K562 (cell line): ENCODE data around the gene ECPAS. TPM values are rescaled to one million over a fixed set of nuclear protein-coding genes. Genes with fewer than 3 reads are reported as not detected.

ENCODE experiments used
- ESRRA ChIP-seq: fragments of 450-650 bp; IDR thresholded peaks from 2 replicates; pipeline ENCODE4 v1.6.1; 2014; ENCODE audit warnings: low read depth, mild to moderate bottlenecking, moderate library complexity, borderline replicate concordance
- L3MBTL2 ChIP-seq: fragments of 450-650 bp; IDR thresholded peaks from 2 replicates; pipeline ENCODE4 v1.6.1; 2016; ENCODE audit warnings: mild to moderate bottlenecking, moderate library complexity
- MEIS2 ChIP-seq: fragments of 450-650 bp; IDR thresholded peaks from 2 replicates; pipeline ENCODE4 v1.6.1; 2014; ENCODE audit warnings: mild to moderate bottlenecking; ENCODE audit not compliant: partially characterized antibody
- NUFIP1 ChIP-seq: fragments of 450-650 bp; IDR thresholded peaks from 2 replicates; pipeline ENCODE4 v1.6.1; 2018; ENCODE audit not compliant: partially characterized antibody
- SIN3B ChIP-seq: fragments of 450-650 bp; IDR thresholded peaks from 2 replicates; pipeline ENCODE4 v1.6.1; 2017; ENCODE audit warnings: low read depth, mild to moderate bottlenecking, moderate library complexity
- SMARCA5 ChIP-seq: fragments of 450-650 bp; IDR thresholded peaks from 2 replicates; pipeline ENCODE4 v1.6.1; 2016
- SRF ChIP-seq, 2 experiments: fragments of 250-450, 450-650 bp in 1 of 2; sonication (Bioruptor Pico) in 1 of 2; sonication (generic) in 1 of 2; formaldehyde crosslinking; IDR thresholded peaks; 2 replicates each; pipeline versions ENCODE4 v1.5.0 to v1.5.1; 2020 to 2022; ENCODE audit warnings: mild to moderate bottlenecking in 1 of 2, missing genetic modification reagents in 1 of 2
- STAT5A ChIP-seq: IDR thresholded peaks from 2 replicates; pipeline ENCODE4 v1.6.1; 2012; ENCODE audit warnings: low read length, inconsistent platforms, borderline replicate concordance
- ZNF280A ChIP-seq: fragments of 450-650 bp; IDR thresholded peaks from 2 replicates; pipeline ENCODE4 v1.6.1; 2018; ENCODE audit warnings: mild to moderate bottlenecking, low read depth; ENCODE audit not compliant: partially characterized antibody
- ZNF384 ChIP-seq: IDR thresholded peaks from 2 replicates; pipeline ENCODE4 v1.6.1; 2012; ENCODE audit warnings: low read depth, low read length, improper control_type of control experiment
- ZNF592 ChIP-seq: fragments of 450-650 bp; IDR thresholded peaks from 2 replicates; pipeline ENCODE4 v1.6.1; 2017; ENCODE audit warnings: antibody characterized with exemption, mild to moderate bottlenecking
- polyA plus RNA-seq, 8 experiments: library from polyadenylated mRNA; depleted of rRNA in 4 of 8; stranded (reverse) in 5 of 8; unstranded in 3 of 8; fragments of >200 nt; fragmentation: Nextera tagmentation in 2 of 8; fragmentation: Illumina TruSeq in 1 of 8; extraction: Ambion mirVana in 2 of 8; extraction: Trizol in 1 of 8; gene quantifications; 2 replicates each; pipeline versions ENCODE4 v1.2.1 to v1.2.3, GENCODE V29; 2011 to 2014; ENCODE audit warnings: inconsistent platforms in 1 of 8, missing spikeins in 1 of 8
- total RNA-seq, 7 experiments: library from RNA; depleted of rRNA in 6 of 7; stranded (reverse); fragments of >200 nt in 6 of 7; fragmentation: Illumina TruSeq in 2 of 7; extraction: Trizol in 2 of 7; gene quantifications; 2 replicates each; pipeline versions ENCODE4 v1.2.1 to v1.2.3, GENCODE V29; 2011 to 2021; ENCODE audit warnings: low replicate concordance in 1 of 7
- TF ChIP-seq, protein P1 (sequence below): fragments of 450-650 bp; IDR thresholded peaks from 2 replicates; pipeline ENCODE4 v1.6.1; 2016; ENCODE audit warnings: mild to moderate bottlenecking, moderate library complexity

Gene ECPAS
- total and polyA plus RNA-seq, 9 of the 15 experiments (the other 6 are each of a cell fraction or from before 2014, with no cell fraction given), result 14.5 to 90.9 (median 75.7) TPM

DNA sequence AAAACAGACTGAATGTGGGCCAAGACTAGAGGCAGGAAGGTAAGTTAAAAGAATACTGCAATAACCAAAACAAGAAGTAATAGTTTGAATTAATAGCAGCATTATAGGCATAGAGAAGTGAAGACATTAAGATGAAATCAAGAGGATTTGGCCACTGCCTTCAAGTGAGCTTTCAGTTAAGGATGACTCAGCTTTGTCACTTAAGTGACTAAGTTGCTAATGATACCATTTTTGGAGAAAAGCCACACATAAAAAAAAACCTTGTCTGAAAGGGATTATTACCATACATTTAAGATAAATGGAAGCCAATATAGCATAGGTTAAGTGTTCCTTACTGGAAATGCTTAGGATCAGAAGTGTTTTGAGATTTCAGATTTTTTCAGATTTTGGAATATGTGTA, 57.0 kb downstream of the ECPAS start (continued):
- 0 out of 2 replicates have a peak, but pooled peaks have one; percentile 27 for TF ChIP-seq ZNF592
- TF ChIP-seq, protein P1, sequence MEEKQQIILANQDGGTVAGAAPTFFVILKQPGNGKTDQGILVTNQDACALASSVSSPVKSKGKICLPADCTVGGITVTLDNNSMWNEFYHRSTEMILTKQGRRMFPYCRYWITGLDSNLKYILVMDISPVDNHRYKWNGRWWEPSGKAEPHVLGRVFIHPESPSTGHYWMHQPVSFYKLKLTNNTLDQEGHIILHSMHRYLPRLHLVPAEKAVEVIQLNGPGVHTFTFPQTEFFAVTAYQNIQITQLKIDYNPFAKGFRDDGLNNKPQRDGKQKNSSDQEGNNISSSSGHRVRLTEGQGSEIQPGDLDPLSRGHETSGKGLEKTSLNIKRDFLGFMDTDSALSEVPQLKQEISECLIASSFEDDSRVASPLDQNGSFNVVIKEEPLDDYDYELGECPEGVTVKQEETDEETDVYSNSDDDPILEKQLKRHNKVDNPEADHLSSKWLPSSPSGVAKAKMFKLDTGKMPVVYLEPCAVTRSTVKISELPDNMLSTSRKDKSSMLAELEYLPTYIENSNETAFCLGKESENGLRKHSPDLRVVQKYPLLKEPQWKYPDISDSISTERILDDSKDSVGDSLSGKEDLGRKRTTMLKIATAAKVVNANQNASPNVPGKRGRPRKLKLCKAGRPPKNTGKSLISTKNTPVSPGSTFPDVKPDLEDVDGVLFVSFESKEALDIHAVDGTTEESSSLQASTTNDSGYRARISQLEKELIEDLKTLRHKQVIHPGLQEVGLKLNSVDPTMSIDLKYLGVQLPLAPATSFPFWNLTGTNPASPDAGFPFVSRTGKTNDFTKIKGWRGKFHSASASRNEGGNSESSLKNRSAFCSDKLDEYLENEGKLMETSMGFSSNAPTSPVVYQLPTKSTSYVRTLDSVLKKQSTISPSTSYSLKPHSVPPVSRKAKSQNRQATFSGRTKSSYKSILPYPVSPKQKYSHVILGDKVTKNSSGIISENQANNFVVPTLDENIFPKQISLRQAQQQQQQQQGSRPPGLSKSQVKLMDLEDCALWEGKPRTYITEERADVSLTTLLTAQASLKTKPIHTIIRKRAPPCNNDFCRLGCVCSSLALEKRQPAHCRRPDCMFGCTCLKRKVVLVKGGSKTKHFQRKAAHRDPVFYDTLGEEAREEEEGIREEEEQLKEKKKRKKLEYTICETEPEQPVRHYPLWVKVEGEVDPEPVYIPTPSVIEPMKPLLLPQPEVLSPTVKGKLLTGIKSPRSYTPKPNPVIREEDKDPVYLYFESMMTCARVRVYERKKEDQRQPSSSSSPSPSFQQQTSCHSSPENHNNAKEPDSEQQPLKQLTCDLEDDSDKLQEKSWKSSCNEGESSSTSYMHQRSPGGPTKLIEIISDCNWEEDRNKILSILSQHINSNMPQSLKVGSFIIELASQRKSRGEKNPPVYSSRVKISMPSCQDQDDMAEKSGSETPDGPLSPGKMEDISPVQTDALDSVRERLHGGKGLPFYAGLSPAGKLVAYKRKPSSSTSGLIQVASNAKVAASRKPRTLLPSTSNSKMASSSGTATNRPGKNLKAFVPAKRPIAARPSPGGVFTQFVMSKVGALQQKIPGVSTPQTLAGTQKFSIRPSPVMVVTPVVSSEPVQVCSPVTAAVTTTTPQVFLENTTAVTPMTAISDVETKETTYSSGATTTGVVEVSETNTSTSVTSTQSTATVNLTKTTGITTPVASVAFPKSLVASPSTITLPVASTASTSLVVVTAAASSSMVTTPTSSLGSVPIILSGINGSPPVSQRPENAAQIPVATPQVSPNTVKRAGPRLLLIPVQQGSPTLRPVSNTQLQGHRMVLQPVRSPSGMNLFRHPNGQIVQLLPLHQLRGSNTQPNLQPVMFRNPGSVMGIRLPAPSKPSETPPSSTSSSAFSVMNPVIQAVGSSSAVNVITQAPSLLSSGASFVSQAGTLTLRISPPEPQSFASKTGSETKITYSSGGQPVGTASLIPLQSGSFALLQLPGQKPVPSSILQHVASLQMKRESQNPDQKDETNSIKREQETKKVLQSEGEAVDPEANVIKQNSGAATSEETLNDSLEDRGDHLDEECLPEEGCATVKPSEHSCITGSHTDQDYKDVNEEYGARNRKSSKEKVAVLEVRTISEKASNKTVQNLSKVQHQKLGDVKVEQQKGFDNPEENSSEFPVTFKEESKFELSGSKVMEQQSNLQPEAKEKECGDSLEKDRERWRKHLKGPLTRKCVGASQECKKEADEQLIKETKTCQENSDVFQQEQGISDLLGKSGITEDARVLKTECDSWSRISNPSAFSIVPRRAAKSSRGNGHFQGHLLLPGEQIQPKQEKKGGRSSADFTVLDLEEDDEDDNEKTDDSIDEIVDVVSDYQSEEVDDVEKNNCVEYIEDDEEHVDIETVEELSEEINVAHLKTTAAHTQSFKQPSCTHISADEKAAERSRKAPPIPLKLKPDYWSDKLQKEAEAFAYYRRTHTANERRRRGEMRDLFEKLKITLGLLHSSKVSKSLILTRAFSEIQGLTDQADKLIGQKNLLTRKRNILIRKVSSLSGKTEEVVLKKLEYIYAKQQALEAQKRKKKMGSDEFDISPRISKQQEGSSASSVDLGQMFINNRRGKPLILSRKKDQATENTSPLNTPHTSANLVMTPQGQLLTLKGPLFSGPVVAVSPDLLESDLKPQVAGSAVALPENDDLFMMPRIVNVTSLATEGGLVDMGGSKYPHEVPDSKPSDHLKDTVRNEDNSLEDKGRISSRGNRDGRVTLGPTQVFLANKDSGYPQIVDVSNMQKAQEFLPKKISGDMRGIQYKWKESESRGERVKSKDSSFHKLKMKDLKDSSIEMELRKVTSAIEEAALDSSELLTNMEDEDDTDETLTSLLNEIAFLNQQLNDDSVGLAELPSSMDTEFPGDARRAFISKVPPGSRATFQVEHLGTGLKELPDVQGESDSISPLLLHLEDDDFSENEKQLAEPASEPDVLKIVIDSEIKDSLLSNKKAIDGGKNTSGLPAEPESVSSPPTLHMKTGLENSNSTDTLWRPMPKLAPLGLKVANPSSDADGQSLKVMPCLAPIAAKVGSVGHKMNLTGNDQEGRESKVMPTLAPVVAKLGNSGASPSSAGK, result no peak
- TF ChIP-seq L3MBTL2, result no peak
- no peak for TF ChIP-seq NUFIP1
- no peak for TF ChIP-seq SIN3B
- peak in 1 of 2 experiments; percentile 91; a peak in 1 of 4 replicates for TF ChIP-seq SRF (CRISPR knock-in tag; IDR thresholded peaks at IDR 0.05)
- TF ChIP-seq ZNF384, result peak; percentile 49; the same call in 1 of the 2 replicates
- no peak for TF ChIP-seq SMARCA5
- peak; percentile 19 for TF ChIP-seq MEIS2
- no peak for TF ChIP-seq ZNF280A
- TF ChIP-seq STAT5A, result no peak
- TF ChIP-seq ESRRA, result no peak
